HCT116 (cell line): Measurements from ENCODE around the gene KLHDC4. TPM values are rescaled to one million over a fixed set of nuclear protein-coding genes. Genes with fewer than 3 reads are reported as not detected.
A peak's percentile ranks its signal among the peaks of the same experiment; 100 is the strongest.

Experiments
- ATAC-seq: fragments of 200-7000 bp; cut with Tn5 transposase; 2 replicates; pipeline ENCODE4 v1.9.1; 2020; ENCODE audit warnings: mild to moderate bottlenecking, moderate library complexity
- BruUV-seq: library from RNA; stranded (reverse); fragments of 400-500 nt; replicated peaks from 2 replicates; lab custom pipeline; 2021; lab: Mats Ljungman, UMichigan
- CTCF ChIA-PET: fragments of 300-600 bp; sonication (Branson Sonifier 250); formaldehyde crosslinking; loops from one replicate; lab custom pipeline; 2021; ENCODE audit warnings: antibody characterized with exemption; lab: Charles Lee
- POLR2A ChIA-PET: fragments of 300-600, 350-600 bp; sonication (Branson Sonifier 250); formaldehyde crosslinking; loops from one replicate; lab custom pipeline; 2021; ENCODE audit warnings: antibody characterized with exemption; lab: Charles Lee
- RAD21 ChIA-PET, 2 experiments: fragments of 300-600 bp; sonication (Branson Sonifier 250); formaldehyde crosslinking; loops; one replicate each; lab custom pipeline; 2023; ENCODE audit warnings: low total read pairs in 2 of 2; ENCODE audit not compliant: uncharacterized antibody in 2 of 2, unreplicated experiment in 2 of 2, low non-redundant PET in 1 of 2; lab: Charles Lee
- DNase-seq: peaks from one replicate; pipeline ENCODE4 v3.0.0-alpha.2; 2010; ENCODE audit warnings: low read depth, low spot score
- H2AFZ ChIP-seq: fragments of 200-600 bp; shearing (Covaris generic), sonication (generic); 2 replicates; pipeline ENCODE4 v1.6.1; 2017; ENCODE audit warnings: low read depth, mixed run types, mixed read lengths, antibody characterized with exemption, low read length; ENCODE audit not compliant: poor library complexity, severe bottlenecking
- H3K27ac ChIP-seq: 2 replicates; pipeline ENCODE4 v1.5.1; 2012; ENCODE audit warnings: low read depth, low read length
- H3K27me3 ChIP-seq: fragments of 200-600 bp; sonication (generic); 2 replicates; pipeline ENCODE4 v1.6.1; 2016; ENCODE audit warnings: mixed run types, low read length, mixed read lengths; ENCODE audit not compliant: insufficient read depth
- H3K36me3 ChIP-seq, 2 experiments: fragments of 200-500 bp in 1 of 2; fragments of 200-600 bp in 1 of 2; sonication (Bioruptor generic) in 1 of 2; sonication (generic) in 1 of 2; 2 replicates each; pipeline versions ENCODE4 v1.5.1 to v1.6.1; 2014 to 2016; ENCODE audit warnings: low read length in 2 of 2, inconsistent platforms in 1 of 2, mixed read lengths in 1 of 2, mixed run types in 1 of 2; ENCODE audit not compliant: insufficient read depth in 2 of 2, control insufficient read depth in 1 of 2
- H3K4me1 ChIP-seq, 2 experiments: fragments of 200-600 bp in 1 of 2; sonication (generic) in 1 of 2; 2 replicates each; pipeline versions ENCODE4 v1.5.1 to v1.6.1; 2012 to 2017; ENCODE audit warnings: low read length in 2 of 2, inconsistent platforms in 1 of 2, mild to moderate bottlenecking in 1 of 2, mixed read lengths in 1 of 2, mixed run types in 1 of 2, moderate library complexity in 1 of 2; ENCODE audit not compliant: insufficient read depth in 2 of 2, control insufficient read depth in 1 of 2
- H3K4me2 ChIP-seq: fragments of 200-600 bp; sonication (generic); 2 replicates; pipeline ENCODE4 v1.6.1; 2017; ENCODE audit warnings: mixed run types, low read length, mixed read lengths
- H3K4me3 ChIP-seq, 2 experiments: fragments of 200-600 bp in 1 of 2; sonication (generic) in 1 of 2; replicated peaks in 1 of 2; 2 replicates each; pipeline ENCODE4 v1.5.1; 2011 to 2016; ENCODE audit warnings: low read length in 2 of 2, control low read depth in 1 of 2, low read depth in 1 of 2, mild to moderate bottlenecking in 1 of 2, mixed read lengths in 1 of 2, mixed run types in 1 of 2
- H3K79me2 ChIP-seq: fragments of 200-600 bp; sonication (generic); 2 replicates; pipeline ENCODE4 v1.6.1; 2017; ENCODE audit warnings: mild to moderate bottlenecking, mixed run types, low read length, moderate library complexity, mixed read lengths; ENCODE audit not compliant: insufficient read depth
- H3K9ac ChIP-seq: fragments of 200-600 bp; sonication (generic); 2 replicates; pipeline ENCODE4 v1.6.1; 2016; ENCODE audit warnings: low read length, mixed read lengths
- H3K9me2 ChIP-seq: fragments of 200-600 bp; sonication (generic), shearing (Covaris generic); 2 replicates; pipeline ENCODE4 v1.6.1; 2017; ENCODE audit warnings: mixed run types, mild to moderate bottlenecking, moderate library complexity; ENCODE audit not compliant: insufficient read depth
- H3K9me3 ChIP-seq, 2 experiments: fragments of 200-500 bp in 1 of 2; fragments of 200-600 bp in 1 of 2; sonication (Bioruptor generic) in 1 of 2; sonication (generic) in 1 of 2; 2 replicates each; pipeline ENCODE4 v1.6.1; 2014 to 2017; ENCODE audit warnings: low read length in 2 of 2, mixed read lengths in 2 of 2, inconsistent platforms in 1 of 2, low read depth in 1 of 2, mild to moderate bottlenecking in 1 of 2, mixed run types in 1 of 2, moderate library complexity in 1 of 2; ENCODE audit not compliant: control insufficient read depth in 1 of 2, insufficient read depth in 1 of 2
- H4K20me1 ChIP-seq: fragments of 200-600 bp; sonication (generic), shearing (Covaris generic); 2 replicates; pipeline ENCODE4 v1.6.1; 2017; ENCODE audit warnings: mixed run types, mild to moderate bottlenecking, moderate library complexity; ENCODE audit not compliant: insufficient read depth
- CTCF ChIP-seq, 3 experiments: fragments of 200-600 bp in 1 of 3; sonication (generic) in 1 of 3; IDR thresholded peaks in 2 of 3; conservative IDR thresholded peaks in 1 of 3; 2 replicates each; pipeline ENCODE4 v1.5.1; 2012 to 2017; ENCODE audit warnings: low read depth in 2 of 3, low read length in 2 of 3, antibody characterized with exemption in 1 of 3, borderline replicate concordance in 1 of 3, control low read depth in 1 of 3, mild to moderate bottlenecking in 1 of 3, mixed read lengths in 1 of 3, mixed run types in 1 of 3, moderate library complexity in 1 of 3; ENCODE audit not compliant: insufficient read depth in 1 of 3
- ELF1 ChIP-seq: IDR thresholded peaks from 2 replicates; pipeline ENCODE4 v1.6.1; 2012; ENCODE audit warnings: low read depth, borderline replicate concordance
- EZH2 ChIP-seq: fragments of 200-600 bp; sonication (generic); IDR thresholded peaks from 2 replicates; pipeline ENCODE4 v1.6.1; 2017; ENCODE audit warnings: antibody characterized with exemption, mixed run types
- EZH2phosphoT487 ChIP-seq: fragments of 200-600 bp; IDR thresholded peaks from 2 replicates; pipeline ENCODE4 v1.6.1; 2018; ENCODE audit warnings: antibody characterized with exemption, borderline replicate concordance
- JUND ChIP-seq: IDR thresholded peaks from 2 replicates; pipeline ENCODE4 v1.6.1; 2012
- POLR2A ChIP-seq: IDR thresholded peaks from 2 replicates; pipeline ENCODE4 v1.7.0; 2011; ENCODE audit warnings: borderline replicate concordance; ENCODE audit not compliant: insufficient read depth, insufficient read length; ENCODE audit errors: extremely low read depth
- POLR2AphosphoS5 ChIP-seq: IDR thresholded peaks from 2 replicates; pipeline ENCODE4 v1.6.1; 2011; ENCODE audit warnings: mild to moderate bottlenecking, low read depth, low read length, moderate library complexity
- REST ChIP-seq: IDR thresholded peaks from 2 replicates; pipeline ENCODE4 v1.6.1; 2012; ENCODE audit warnings: low read depth
- SIN3A ChIP-seq: IDR thresholded peaks from 2 replicates; pipeline ENCODE4 v1.6.1; 2012; ENCODE audit warnings: low read depth
- TCF7L2 ChIP-seq: IDR thresholded peaks from 2 replicates; pipeline ENCODE4 v1.7.0; 2011; ENCODE audit warnings: borderline replicate concordance, inconsistent platforms; ENCODE audit not compliant: insufficient read depth, insufficient read length; ENCODE audit errors: extremely low read depth
- YY1 ChIP-seq: IDR thresholded peaks from 2 replicates; pipeline ENCODE4 v1.6.1; 2011; ENCODE audit warnings: low read length, low read depth, moderate library complexity, mild to moderate bottlenecking; ENCODE audit not compliant: insufficient replicate concordance; ENCODE audit errors: extremely low read depth
- ZBTB33 ChIP-seq: IDR thresholded peaks from 2 replicates; pipeline ENCODE4 v1.6.1; 2011; ENCODE audit warnings: mild to moderate bottlenecking, low read length, moderate library complexity; ENCODE audit not compliant: insufficient replicate concordance; ENCODE audit errors: extremely low read depth
- ZFX ChIP-seq: fragments of 450-650 bp; IDR thresholded peaks from 2 replicates; pipeline ENCODE4 v1.6.1; 2017
- intact Hi-C: fragments of 100-400 bp; cut with micrococcal nuclease; formaldehyde crosslinking; loops from 2 replicates; pipeline ENCODE4 v1.10.0; 2022
- total RNA-seq: library from RNA; stranded (reverse); gene quantifications from one replicate; pipeline ENCODE4 v1.2.1, GENCODE V29; 2021; ENCODE audit not compliant: unreplicated experiment

KLHDC4 gene
- total RNA-seq, 1 experiment from 2014 or later, result 107 TPM

- Histone ChIP-seq H3K9me3 (no peaks in the 10 kb centered on the region), H3K4me3 (peak overlapping the region in 1 of 2 experiments; percentile 15; a peak in 1 of 4 replicates), H3K79me2 (no peaks in the 10 kb centered on the region), H3K9ac (peak overlapping the region; percentile 57), H3K27me3 (no peaks in the 10 kb centered on the region), H3K36me3 (no peaks in the 10 kb centered on the region), H3K4me2 (peak overlapping the region; percentile 69), H3K9me2 (no peaks in the 10 kb centered on the region), H3K4me1 (peaks cover 14 to 44% of the 10 kb centered on the region in 2 experiments; a peak in 3 of 4 replicates), H3K27ac (peak overlapping the region; percentile 72), H4K20me1 (no peaks in the 10 kb centered on the region), H2AFZ (peak overlapping the region; percentile 92)
- TF ChIP-seq ZBTB33 (peak; percentile 75), YY1 (peak; percentile 73), ZFX (peak; percentile 62; the same call in 1 of the 2 replicates), SIN3A (no peak), ELF1 (no peak), REST (no peak), POLR2A (no peak), EZH2 (no peak), EZH2phosphoT487 (no peak), CTCF (IDR thresholded peaks at IDR 0.05 in 2 of 3, conservative IDR thresholded peaks at IDR 0.05 in 1 of 3; ENCODE audit: borderline replicate concordance in 1 of 3, insufficient read depth in 1 of 3, low read depth in 2 of 3, low read length in 2 of 3) (peak in 2 of 3 experiments; percentile 88 to 94; a peak in 4 of 6 replicates), TCF7L2 (peak; percentile 66), POLR2AphosphoS5 (peak; percentile 65), JUND (no peak)
- ATAC-seq, result peak; percentile 70
- RAD21 ChIA-PET, result interaction anchor here (0.7 to 3.0 kb wide), 9 partner anchors 9 to 96 kb away, joined by 3 to 50 read pairs (median 4); partner anchors contain the start of gene SLC7A5 (in 2 of the 2)
- no TSS peak for BruUV-seq
- CTCF ChIA-PET, result interaction anchor here (0.6 to 5.2 kb wide), 26 partner anchors 10 to 791 kb away, joined by 3 to 257 read pairs (median 4); partner anchors contain the start of genes BANP, KLHDC4, SLC7A5 and ZC3H18
- POLR2A ChIA-PET, result interaction anchor here (0.7 to 4.0 kb wide), 10 partner anchors 9 to 1030 kb away, joined by 3 to 113 read pairs (median 4); partner anchors contain the start of gene SLC7A5
- intact Hi-C loops, result loop anchor here (1.0 to 10.0 kb wide), 6 partner anchors 28 to 783 kb away; partner anchors contain the start of genes BANP and ZFPM1
- peak; percentile 94 for DNase-seq
Measured at GRCh38 chr16:87778830-87779579, 13.2 kb upstream of the KLHDC4 start.
